ACC112 (cell line): ENCODE measurements around the gene ZNF26.
"Not testable (repeated sequence)": the region's sequence is repeated elsewhere in the genome, so short reads cannot be mapped to it uniquely, and the experiment has no call there.

Experiments used
- H2AFZ ChIP-seq: fragments of 200-600 bp; sonication (generic); one replicate; pipeline ENCODE4 v1.6.0; 2017; ENCODE audit warnings: antibody characterized with exemption, low read length; ENCODE audit not compliant: unreplicated experiment
- H3K27ac ChIP-seq: fragments of 200-600 bp; sonication (generic); 2 replicates; pipeline ENCODE4 v1.5.1; 2014; ENCODE audit warnings: low read depth, mild to moderate bottlenecking, antibody characterized with exemption, low read length, moderate library complexity
- H3K27me3 ChIP-seq: fragments of 200-600 bp; sonication (generic); 2 replicates; pipeline ENCODE4 v1.6.1; 2014; ENCODE audit warnings: mild to moderate bottlenecking, antibody characterized with exemption, low read length, moderate library complexity, mixed read lengths; ENCODE audit not compliant: insufficient read depth
- H3K36me3 ChIP-seq: fragments of 200-600 bp; sonication (generic); 2 replicates; pipeline ENCODE4 v1.6.1; 2016; ENCODE audit warnings: mild to moderate bottlenecking, antibody characterized with exemption, low read length, moderate library complexity, mixed read lengths; ENCODE audit not compliant: insufficient read depth
- H3K4me1 ChIP-seq: fragments of 200-600 bp; sonication (generic); one replicate; pipeline ENCODE4 v1.6.1; 2016; ENCODE audit warnings: low read length, mixed read lengths; ENCODE audit not compliant: insufficient read depth, unreplicated experiment, control insufficient read depth
- H3K4me3 ChIP-seq: fragments of 200-600 bp; sonication (generic); 2 replicates; pipeline ENCODE4 v1.5.1; 2014; ENCODE audit warnings: mild to moderate bottlenecking, low read depth, low read length
- H3K79me2 ChIP-seq: fragments of 200-600 bp; sonication (generic); one replicate; pipeline ENCODE4 v1.6.0; 2016; ENCODE audit warnings: low read length; ENCODE audit not compliant: control insufficient read depth, unreplicated experiment, insufficient read depth

ZNF26 gene

GRCh38 chr12:132961790-132962189, 24.4 kb upstream of the ZNF26 start:
- H3K4me3 ChIP-seq, H3K4me1 ChIP-seq, H3K27me3 ChIP-seq, H3K27ac ChIP-seq, H2AFZ ChIP-seq, H3K79me2 ChIP-seq: not testable (repeated sequence)
- H3K36me3 ChIP-seq = peaks cover 14% of the 10 kb centered on the region

GRCh38 chr12:132963947-132964346, 22.2 kb upstream of the ZNF26 start:
- H3K27me3 ChIP-seq, H3K79me2 ChIP-seq, H3K4me1 ChIP-seq, H3K4me3 ChIP-seq, H3K27ac ChIP-seq, H2AFZ ChIP-seq: not testable (repeated sequence)
- peaks cover 14% of the 10 kb centered on the region for H3K36me3 ChIP-seq

- Histone ChIP-seq H3K27ac (no peak overlapping the region), H3K79me2 (no peaks in the 10 kb centered on the region), H3K4me1 (no peaks in the 10 kb centered on the region), H2AFZ (no peak overlapping the region), H3K4me3 (no peak overlapping the region), H3K36me3 (peaks cover 14% of the 10 kb centered on the region), H3K27me3 (no peaks in the 10 kb centered on the region)
Observed at GRCh38 chr12:132965796-132966195, 20.4 kb upstream of the ZNF26 start.

- H3K4me1 ChIP-seq = no peaks in the 10 kb centered on the region
- peaks cover 14% of the 10 kb centered on the region for H3K36me3 ChIP-seq
- H3K4me3 ChIP-seq = no peak overlapping the region
- H3K27me3 ChIP-seq = no peaks in the 10 kb centered on the region
- H2AFZ ChIP-seq = no peak overlapping the region
- no peaks in the 10 kb centered on the region for H3K79me2 ChIP-seq
- no peak overlapping the region for H3K27ac ChIP-seq
Observed at GRCh38 chr12:132966676-132967415, 19.3 kb upstream of the ZNF26 start.

GRCh38 chr12:132967736-132968135, 18.4 kb upstream of the ZNF26 start:
- Histone ChIP-seq H3K4me3 (no peak overlapping the region), H3K27ac (no peak overlapping the region), H3K4me1 (no peaks in the 10 kb centered on the region), H3K36me3 (peaks cover 14% of the 10 kb centered on the region), H3K79me2 (no peaks in the 10 kb centered on the region), H2AFZ (no peak overlapping the region), H3K27me3 (no peaks in the 10 kb centered on the region)

- Histone ChIP-seq H3K36me3 (no peaks in the 10 kb centered on the region), H3K4me3 (no peak overlapping the region), H2AFZ (no peak overlapping the region), H3K79me2 (no peaks in the 10 kb centered on the region), H3K27ac (no peak overlapping the region), H3K27me3 (no peaks in the 10 kb centered on the region), H3K4me1 (no peaks in the 10 kb centered on the region)
Observed at GRCh38 chr12:132972374-132972773, 13.8 kb upstream of the ZNF26 start.

GRCh38 chr12:132976870-132977269, 9.3 kb upstream of the ZNF26 start:
- not testable (repeated sequence) for H3K4me3 ChIP-seq, H3K27ac ChIP-seq, H2AFZ ChIP-seq, H3K36me3 ChIP-seq, H3K27me3 ChIP-seq, H3K4me1 ChIP-seq, H3K79me2 ChIP-seq

GRCh38 chr12:132986885-132987225, 688 bp downstream of the ZNF26 start:
- Histone ChIP-seq H3K27ac (peak overlapping the region; percentile 33; the same call in 1 of the 2 replicates), H3K79me2 (peaks cover 50% of the 10 kb centered on the region)

GRCh38 chr12:132998741-132999140, 12.6 kb downstream of the ZNF26 start:
- no peaks in the 10 kb centered on the region for H3K27me3 ChIP-seq
- H2AFZ ChIP-seq = no peak overlapping the region
- peaks cover 65% of the 10 kb centered on the region for H3K79me2 ChIP-seq
- H3K36me3 ChIP-seq = peaks cover 48% of the 10 kb centered on the region
- no peak overlapping the region for H3K4me3 ChIP-seq
- no peak overlapping the region for H3K27ac ChIP-seq
- no peaks in the 10 kb centered on the region for H3K4me1 ChIP-seq

More at GRCh38 chr12:132986885-132987225, 688 bp downstream of the ZNF26 start:
- no peaks in the 10 kb centered on the region for H3K27me3 ChIP-seq
- H2AFZ ChIP-seq = peak overlapping the region; percentile 53
- H3K4me3 ChIP-seq = peak overlapping the region; percentile 89
- no peaks in the 10 kb centered on the region for H3K4me1 ChIP-seq
- peaks cover 17% of the 10 kb centered on the region for H3K36me3 ChIP-seq

GRCh38 chr12:133010657-133011297, 24.6 kb downstream of the ZNF26 start:
- Histone ChIP-seq H3K4me1 (no peaks in the 10 kb centered on the region), H2AFZ (no peak overlapping the region), H3K36me3 (peaks cover 89% of the 10 kb centered on the region), H3K79me2 (peaks cover 6% of the 10 kb centered on the region), H3K27ac (no peak overlapping the region), H3K4me3 (no peak overlapping the region), H3K27me3 (no peaks in the 10 kb centered on the region)

GRCh38 chr12:133023566-133023965, 37.4 kb downstream of the ZNF26 start:
- Histone ChIP-seq H2AFZ (no peak overlapping the region), H3K4me3 (no peak overlapping the region), H3K36me3 (peaks cover 22% of the 10 kb centered on the region), H3K79me2 (no peaks in the 10 kb centered on the region), H3K27me3 (no peaks in the 10 kb centered on the region), H3K4me1 (no peaks in the 10 kb centered on the region), H3K27ac (no peak overlapping the region)
